Midbrain (tissue), 1 donor: ENCODE measurements around the gene CLSTN2.

ENCODE experiments used
- DNase-seq: peaks from one replicate; lab custom pipeline; 2025; lab: John Stamatoyannopoulos, UW

CLSTN2 gene

GRCh38 chr3:140052771-140053702 lies 118.1 kb downstream of the CLSTN2 start:
- no peak for DNase-seq

- no peak for DNase-seq
Measured at GRCh38 chr3:140053794-140054193, 118.8 kb downstream of the CLSTN2 start.

- DNase-seq: no peak
Measured at GRCh38 chr3:140055092-140055791, 120.3 kb downstream of the CLSTN2 start.

GRCh38 chr3:140056047-140056446 lies 121.1 kb downstream of the CLSTN2 start:
- DNase-seq: no peak

GRCh38 chr3:140061211-140061610 lies 126.2 kb downstream of the CLSTN2 start:
- no peak for DNase-seq

- DNase-seq: no peak
Measured at GRCh38 chr3:140062461-140062860, 127.5 kb downstream of the CLSTN2 start.

GRCh38 chr3:140067487-140067886 lies 132.5 kb downstream of the CLSTN2 start:
- DNase-seq: no peak

- DNase-seq: no peak
Measured at GRCh38 chr3:140068494-140069017, 133.6 kb downstream of the CLSTN2 start.

GRCh38 chr3:140073278-140074045 lies 138.5 kb downstream of the CLSTN2 start:
- DNase-seq: no peak

- DNase-seq: no peak
Measured at GRCh38 chr3:140076552-140076951, 141.6 kb downstream of the CLSTN2 start.

GRCh38 chr3:140077406-140077805 lies 142.4 kb downstream of the CLSTN2 start:
- no peak for DNase-seq

- DNase-seq: no peak
Measured at GRCh38 chr3:140078343-140078742, 143.4 kb downstream of the CLSTN2 start.

GRCh38 chr3:140078940-140079339 lies 144.0 kb downstream of the CLSTN2 start:
- DNase-seq: no peak

GRCh38 chr3:140081887-140082286 lies 146.9 kb downstream of the CLSTN2 start:
- DNase-seq: no peak

- no peak for DNase-seq
Measured at GRCh38 chr3:140085001-140085400, 150.0 kb downstream of the CLSTN2 start.

- no peak for DNase-seq
Measured at GRCh38 chr3:140086642-140087041, 151.7 kb downstream of the CLSTN2 start.

GRCh38 chr3:140088058-140088457 lies 153.1 kb downstream of the CLSTN2 start:
- DNase-seq: no peak

GRCh38 chr3:140088513-140088912 lies 153.5 kb downstream of the CLSTN2 start:
- DNase-seq: no peak

GRCh38 chr3:140089403-140090072 lies 154.6 kb downstream of the CLSTN2 start:
- DNase-seq: no peak

GRCh38 chr3:140091143-140091542 lies 156.2 kb downstream of the CLSTN2 start:
- DNase-seq: peak; percentile 18

GRCh38 chr3:140092848-140093536 lies 158.0 kb downstream of the CLSTN2 start:
- no peak for DNase-seq
